Measurements from ENCODE around the gene POPDC3.
A peak's percentile ranks its signal among the peaks of the same experiment; 100 is the strongest.

The POPDC3 gene

DNA sequence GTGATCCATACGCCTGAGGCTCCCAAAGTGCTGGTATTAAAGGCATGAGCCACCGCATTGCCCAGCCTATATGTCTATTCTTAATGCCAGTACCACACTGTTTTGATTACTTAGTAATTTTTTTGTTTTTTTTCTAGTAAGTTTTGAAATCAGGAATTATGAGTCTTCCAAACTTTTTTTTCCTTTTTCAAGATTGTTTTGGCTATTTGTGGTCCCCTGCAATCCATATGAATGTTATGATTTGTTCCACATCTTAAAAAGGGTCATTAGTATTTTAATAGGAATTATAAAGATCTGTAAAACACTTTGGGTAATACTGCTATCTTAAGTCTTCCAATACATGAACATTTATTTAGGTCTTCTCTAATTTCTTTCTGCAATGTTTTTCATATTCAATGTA is 6.8 kb upstream of the POPDC3 start:
- no peak overlapping the region for H2BK5ac ChIP-seq (ENCODE audit: low read depth, low read length, poor library complexity, severe bottlenecking)
- no peak overlapping the region for H3K23ac ChIP-seq (ENCODE audit: low read length in 2 of 2)
- 100% methylated on average over 1 of the region's 2 CpGs for WGBS
- H4K91ac ChIP-seq (ENCODE audit: low read length), result no peak overlapping the region
- H3K18ac ChIP-seq (ENCODE audit: low read depth in 1 of 2, low read length in 2 of 2), result no peak overlapping the region
- no peak overlapping the region for H4K8ac ChIP-seq (ENCODE audit: low read length)
- no peak overlapping the region for H2AFZ ChIP-seq (ENCODE audit: low read depth, low read length)
- H3K9me3 ChIP-seq (ENCODE audit: control insufficient read depth, low read length), result no peaks in the 10 kb centered on the region
- no peak overlapping the region for H3K9ac ChIP-seq (ENCODE audit: low read length)
- no peak overlapping the region for H2BK12ac ChIP-seq (ENCODE audit: low read length in 2 of 2)
- peaks cover 0 to 24% of the 10 kb centered on the region in 2 experiments for H3K27me3 ChIP-seq (ENCODE audit: control insufficient read depth in 1 of 2, insufficient read depth in 1 of 2, low read length in 2 of 2)
- no peaks in the 10 kb centered on the region for H3K36me3 ChIP-seq (ENCODE audit: control insufficient read depth in 1 of 2, insufficient read depth in 2 of 2, low read depth in 1 of 2, low read length in 2 of 2)
- no peak overlapping the region for H3K4ac ChIP-seq (ENCODE audit: low read depth in 1 of 2, low read length in 2 of 2)
- H3K4me1 ChIP-seq (ENCODE audit: control insufficient read depth, insufficient read depth, low read depth, low read length), result no peaks in the 10 kb centered on the region
- H3K14ac ChIP-seq (ENCODE audit: low read length in 2 of 2), result no peak overlapping the region
- H3K4me3 ChIP-seq (ENCODE audit: insufficient read depth in 1 of 2, low read depth in 1 of 2, low read length in 2 of 2), result no peak overlapping the region
- no peak overlapping the region for H2BK120ac ChIP-seq (ENCODE audit: low read depth, low read length)
- H3K27ac ChIP-seq (ENCODE audit: low read length, poor library complexity, severe bottlenecking), result no peak overlapping the region
- H2AK5ac ChIP-seq (ENCODE audit: low read length, severe bottlenecking), result no peak overlapping the region
- H3K79me1 ChIP-seq (replicated peaks; ENCODE audit: low read length, poor library complexity, severe bottlenecking), result no peaks in the 10 kb centered on the region
- no peak for DNase-seq
- H2BK15ac ChIP-seq (ENCODE audit: low read depth, poor library complexity, severe bottlenecking), result no peak overlapping the region
- H3K4me2 ChIP-seq (ENCODE audit: low read length, poor library complexity, severe bottlenecking), result no peak overlapping the region

DNA sequence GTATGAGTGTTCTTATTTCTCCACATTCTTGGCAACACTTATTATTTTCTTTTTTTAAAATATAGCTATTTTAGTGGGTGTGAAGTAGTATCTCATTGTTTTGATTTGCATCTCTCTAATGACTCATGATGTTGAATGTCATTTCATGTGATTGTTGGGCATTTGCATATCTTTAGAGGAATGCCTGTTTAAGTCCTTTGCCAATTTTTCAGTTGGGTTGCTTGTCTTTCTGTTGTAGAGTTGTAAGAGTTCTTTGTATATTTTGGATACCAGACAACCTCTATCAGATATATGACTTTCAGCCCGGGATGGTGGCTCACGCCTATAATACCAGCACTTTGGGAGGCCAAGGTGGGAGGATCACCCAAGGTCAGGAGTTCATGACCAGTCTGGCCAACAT is 5.1 kb upstream of the POPDC3 start:
- 98% methylated on average over 2 of the region's 2 CpGs for WGBS
- Histone ChIP-seq H3K27me3 (ENCODE audit: control insufficient read depth in 1 of 2, insufficient read depth in 1 of 2, low read length in 2 of 2) (peaks cover 0 to 14% of the 10 kb centered on the region in 2 experiments), H3K9me3 (ENCODE audit: control insufficient read depth, low read length) (no peaks in the 10 kb centered on the region), H3K14ac (ENCODE audit: low read length in 2 of 2) (no peak overlapping the region), H3K23ac (ENCODE audit: low read length in 2 of 2) (no peak overlapping the region), H3K79me1 (replicated peaks; ENCODE audit: low read length, poor library complexity, severe bottlenecking) (no peaks in the 10 kb centered on the region), H2BK12ac (ENCODE audit: low read length in 2 of 2) (no peak overlapping the region), H4K8ac (ENCODE audit: low read length) (no peak overlapping the region), H3K18ac (ENCODE audit: low read depth in 1 of 2, low read length in 2 of 2) (no peak overlapping the region), H3K4ac (ENCODE audit: low read depth in 1 of 2, low read length in 2 of 2) (no peak overlapping the region), H2BK5ac (ENCODE audit: low read depth, low read length, poor library complexity, severe bottlenecking) (no peak overlapping the region), H2BK15ac (ENCODE audit: low read depth, poor library complexity, severe bottlenecking) (no peak overlapping the region), H2BK120ac (ENCODE audit: low read depth, low read length) (no peak overlapping the region), H3K4me1 (ENCODE audit: control insufficient read depth, insufficient read depth, low read depth, low read length) (no peaks in the 10 kb centered on the region), H4K91ac (ENCODE audit: low read length) (no peak overlapping the region), H3K4me2 (ENCODE audit: low read length, poor library complexity, severe bottlenecking) (no peak overlapping the region), H2AK5ac (ENCODE audit: low read length, severe bottlenecking) (no peak overlapping the region), H3K9ac (ENCODE audit: low read length) (no peak overlapping the region), H2AFZ (ENCODE audit: low read depth, low read length) (no peak overlapping the region), H3K4me3 (ENCODE audit: insufficient read depth in 1 of 2, low read depth in 1 of 2, low read length in 2 of 2) (no peak overlapping the region), H3K36me3 (ENCODE audit: control insufficient read depth in 1 of 2, insufficient read depth in 2 of 2, low read depth in 1 of 2, low read length in 2 of 2) (no peaks in the 10 kb centered on the region), H3K27ac (ENCODE audit: low read length, poor library complexity, severe bottlenecking) (no peak overlapping the region)
- DNase-seq, result no peak

DNA sequence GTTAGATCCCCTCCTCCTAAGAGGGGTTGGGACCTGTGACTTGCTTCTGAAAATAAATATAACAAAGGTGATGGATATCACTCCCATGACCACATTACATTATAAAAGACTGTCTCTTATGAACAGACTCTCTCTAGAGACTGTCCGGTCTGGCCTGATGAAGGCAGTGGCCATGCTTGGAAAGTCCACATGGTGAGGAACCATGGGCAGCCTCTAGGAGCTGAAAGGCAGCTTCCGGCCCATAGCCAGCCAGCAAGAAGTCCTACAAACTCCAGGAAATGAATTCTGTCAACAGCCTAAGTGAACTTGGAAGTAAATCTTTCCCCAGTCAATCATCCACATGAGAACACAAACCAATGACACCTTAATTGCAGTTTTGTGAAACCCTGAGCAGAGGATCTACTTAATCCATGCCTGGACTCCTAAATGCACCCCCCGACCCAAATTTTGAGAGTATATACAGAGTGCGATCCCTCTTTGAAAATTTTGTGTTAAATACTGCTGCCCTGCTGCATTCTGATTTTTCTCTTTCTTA is 2.2 kb upstream of the POPDC3 start:
- no peaks in the 10 kb centered on the region for H3K36me3 ChIP-seq (ENCODE audit: control insufficient read depth in 1 of 2, insufficient read depth in 2 of 2, low read depth in 1 of 2, low read length in 2 of 2)
- H2BK5ac ChIP-seq (ENCODE audit: low read depth, low read length, poor library complexity, severe bottlenecking), result no peak overlapping the region
- H2BK12ac ChIP-seq (ENCODE audit: low read length in 2 of 2), result no peak overlapping the region
- H3K4me2 ChIP-seq (ENCODE audit: low read length, poor library complexity, severe bottlenecking), result no peak overlapping the region
- H3K27ac ChIP-seq (ENCODE audit: low read length, poor library complexity, severe bottlenecking), result no peak overlapping the region
- DNase-seq, result no peak
- H3K23ac ChIP-seq (ENCODE audit: low read length in 2 of 2), result no peak overlapping the region
- H3K9ac ChIP-seq (ENCODE audit: low read length), result no peak overlapping the region
- peaks cover 0 to 4% of the 10 kb centered on the region in 2 experiments for H3K27me3 ChIP-seq (ENCODE audit: control insufficient read depth in 1 of 2, insufficient read depth in 1 of 2, low read length in 2 of 2)
- no peak overlapping the region for H4K91ac ChIP-seq (ENCODE audit: low read length)
- no peak overlapping the region for H3K18ac ChIP-seq (ENCODE audit: low read depth in 1 of 2, low read length in 2 of 2)
- no peak overlapping the region for H2AK5ac ChIP-seq (ENCODE audit: low read length, severe bottlenecking)
- H2BK120ac ChIP-seq (ENCODE audit: low read depth, low read length), result no peak overlapping the region
- peaks cover 2% of the 10 kb centered on the region for H3K4me1 ChIP-seq (ENCODE audit: control insufficient read depth, insufficient read depth, low read depth, low read length)
- no peaks in the 10 kb centered on the region for H3K79me1 ChIP-seq (replicated peaks; ENCODE audit: low read length, poor library complexity, severe bottlenecking)
- 96% methylated on average over 4 of the region's 4 CpGs for WGBS
- peak overlapping the region; percentile 39 for H2AFZ ChIP-seq (ENCODE audit: low read depth, low read length)
- peaks cover 7% of the 10 kb centered on the region for H3K9me3 ChIP-seq (ENCODE audit: control insufficient read depth, low read length)
- H3K4me3 ChIP-seq (ENCODE audit: insufficient read depth in 1 of 2, low read depth in 1 of 2, low read length in 2 of 2), result no peak overlapping the region
- H2BK15ac ChIP-seq (ENCODE audit: low read depth, poor library complexity, severe bottlenecking), result no peak overlapping the region
- peak overlapping the region in 1 of 2 experiments; percentile 5 for H3K4ac ChIP-seq (ENCODE audit: low read depth in 1 of 2, low read length in 2 of 2)
- no peak overlapping the region for H4K8ac ChIP-seq (ENCODE audit: low read length)
- H3K14ac ChIP-seq (ENCODE audit: low read length in 2 of 2), result no peak overlapping the region

DNA sequence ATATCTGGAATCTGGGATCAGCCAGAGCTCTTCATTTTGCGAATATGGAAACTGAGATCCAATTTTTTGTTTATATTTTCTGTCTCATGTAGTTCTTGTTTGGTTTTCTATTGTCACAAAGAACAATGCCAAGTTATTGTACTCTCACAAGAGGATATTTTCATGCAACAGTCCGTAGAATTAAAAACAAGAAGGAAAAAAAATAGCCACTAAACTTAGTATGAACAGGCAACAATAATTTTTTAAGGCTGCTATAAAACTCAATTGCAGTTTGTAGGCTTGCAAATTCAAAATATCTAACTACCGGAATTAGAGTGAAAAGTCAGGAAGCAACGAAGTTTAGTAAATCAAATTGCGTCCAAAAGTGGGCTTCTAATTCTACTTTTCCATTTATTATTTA is 1.2 kb downstream of the POPDC3 start:
- Histone ChIP-seq H2BK120ac (ENCODE audit: low read depth, low read length) (no peak overlapping the region), H3K36me3 (ENCODE audit: control insufficient read depth in 1 of 2, insufficient read depth in 2 of 2, low read depth in 1 of 2, low read length in 2 of 2) (no peaks in the 10 kb centered on the region), H3K18ac (ENCODE audit: low read depth in 1 of 2, low read length in 2 of 2) (no peak overlapping the region), H2BK15ac (ENCODE audit: low read depth, poor library complexity, severe bottlenecking) (no peak overlapping the region), H3K27ac (ENCODE audit: low read length, poor library complexity, severe bottlenecking) (no peak overlapping the region), H3K4me2 (ENCODE audit: low read length, poor library complexity, severe bottlenecking) (no peak overlapping the region), H3K79me1 (replicated peaks; ENCODE audit: low read length, poor library complexity, severe bottlenecking) (no peaks in the 10 kb centered on the region), H3K23ac (ENCODE audit: low read length in 2 of 2) (no peak overlapping the region), H3K4me3 (ENCODE audit: insufficient read depth in 1 of 2, low read depth in 1 of 2, low read length in 2 of 2) (peak overlapping the region in 1 of 2 experiments; percentile 83), H3K14ac (ENCODE audit: low read length in 2 of 2) (no peak overlapping the region), H3K4ac (ENCODE audit: low read depth in 1 of 2, low read length in 2 of 2) (no peak overlapping the region), H2BK5ac (ENCODE audit: low read depth, low read length, poor library complexity, severe bottlenecking) (no peak overlapping the region), H3K27me3 (ENCODE audit: control insufficient read depth in 1 of 2, insufficient read depth in 1 of 2, low read length in 2 of 2) (no peaks in the 10 kb centered on the region), H3K9ac (ENCODE audit: low read length) (peak overlapping the region; percentile 89), H2BK12ac (ENCODE audit: low read length in 2 of 2) (no peak overlapping the region), H4K8ac (ENCODE audit: low read length) (no peak overlapping the region), H3K4me1 (ENCODE audit: control insufficient read depth, insufficient read depth, low read depth, low read length) (peaks cover 2% of the 10 kb centered on the region), H2AK5ac (ENCODE audit: low read length, severe bottlenecking) (no peak overlapping the region), H2AFZ (ENCODE audit: low read depth, low read length) (no peak overlapping the region), H3K9me3 (ENCODE audit: control insufficient read depth, low read length) (peaks cover 7% of the 10 kb centered on the region), H4K91ac (ENCODE audit: low read length) (no peak overlapping the region)
- WGBS, result 95% methylated on average over 3 of the region's 5 CpGs
- DNase-seq, result no peak
